ENCODE results near the gene NFYB.

GRCh38 chr12:104172570-104172947 lies 34.5 kb upstream of the NFYB start:
- TF ChIP-seq CTCF (conservative IDR thresholded peaks at IDR 0.05; ENCODE audit: low read depth, low read length) (no peak), EZH2 (IDR thresholded peaks at IDR 0.05; ENCODE audit: borderline replicate concordance, low read depth, low read length, poor library complexity, severe bottlenecking) (no peak)
